ENCODE measurements around the gene TMPRSS11B.

The TMPRSS11B gene

DNA sequence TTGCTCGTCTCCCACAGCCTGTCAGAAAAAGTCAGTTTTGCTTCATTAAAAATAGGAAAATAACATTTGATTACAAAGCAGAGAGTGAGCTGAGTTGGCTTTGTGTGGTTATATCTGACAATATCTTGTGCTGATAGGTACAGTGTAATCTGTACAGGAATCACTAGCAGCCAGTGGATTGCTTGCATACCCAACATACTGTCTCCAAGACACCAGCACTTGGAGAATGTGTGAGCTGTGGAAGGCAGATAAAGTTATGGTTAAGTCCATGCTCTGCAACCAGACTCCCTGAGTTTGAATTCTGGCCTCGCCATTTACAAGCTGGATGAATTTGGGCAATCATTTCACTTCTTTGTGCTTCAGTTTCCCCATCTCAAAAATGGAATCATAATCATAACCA, 58.3 kb downstream of the TMPRSS11B start:
- TF ChIP-seq, protein P1, sequence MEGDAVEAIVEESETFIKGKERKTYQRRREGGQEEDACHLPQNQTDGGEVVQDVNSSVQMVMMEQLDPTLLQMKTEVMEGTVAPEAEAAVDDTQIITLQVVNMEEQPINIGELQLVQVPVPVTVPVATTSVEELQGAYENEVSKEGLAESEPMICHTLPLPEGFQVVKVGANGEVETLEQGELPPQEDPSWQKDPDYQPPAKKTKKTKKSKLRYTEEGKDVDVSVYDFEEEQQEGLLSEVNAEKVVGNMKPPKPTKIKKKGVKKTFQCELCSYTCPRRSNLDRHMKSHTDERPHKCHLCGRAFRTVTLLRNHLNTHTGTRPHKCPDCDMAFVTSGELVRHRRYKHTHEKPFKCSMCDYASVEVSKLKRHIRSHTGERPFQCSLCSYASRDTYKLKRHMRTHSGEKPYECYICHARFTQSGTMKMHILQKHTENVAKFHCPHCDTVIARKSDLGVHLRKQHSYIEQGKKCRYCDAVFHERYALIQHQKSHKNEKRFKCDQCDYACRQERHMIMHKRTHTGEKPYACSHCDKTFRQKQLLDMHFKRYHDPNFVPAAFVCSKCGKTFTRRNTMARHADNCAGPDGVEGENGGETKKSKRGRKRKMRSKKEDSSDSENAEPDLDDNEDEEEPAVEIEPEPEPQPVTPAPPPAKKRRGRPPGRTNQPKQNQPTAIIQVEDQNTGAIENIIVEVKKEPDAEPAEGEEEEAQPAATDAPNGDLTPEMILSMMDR (IDR thresholded peaks at IDR 0.05; ENCODE audit: low read depth, low read length) = no peak
- in situ Hi-C loops (cut with HindIII; ENCODE audit: low sequenced_read_pairs) = no loop called here
- no peak for DNase-seq (ENCODE audit: low read depth, low spot score)
- H3K4me3 ChIP-seq (ENCODE audit: low read depth, low read length) = no peak overlapping the region

DNA sequence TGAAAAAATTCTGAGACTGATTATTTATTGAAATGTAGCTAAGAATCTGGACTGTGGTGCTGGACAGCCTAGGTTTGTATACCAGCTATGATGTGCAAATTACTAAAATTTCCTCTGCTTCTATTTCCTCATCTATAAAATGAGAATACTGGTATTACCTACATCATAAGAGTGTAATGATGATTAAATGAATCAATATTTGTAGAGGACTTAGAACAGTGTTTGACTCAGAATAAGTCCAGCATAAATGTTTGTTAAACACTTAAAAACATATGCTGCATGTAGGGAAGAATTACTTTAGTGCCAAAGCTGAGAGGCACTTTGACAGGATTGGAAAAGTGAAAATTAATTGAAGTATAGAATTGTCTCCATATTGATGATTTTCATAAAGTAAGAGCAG, 60.6 kb downstream of the TMPRSS11B start:
- DNase-seq (ENCODE audit: low read depth, low spot score) = no peak
- in situ Hi-C loops (cut with HindIII; ENCODE audit: low sequenced_read_pairs) = no loop called here
- TF ChIP-seq, protein P1 (IDR thresholded peaks at IDR 0.05; ENCODE audit: low read depth, low read length) = no peak
- H3K4me3 ChIP-seq (ENCODE audit: low read depth, low read length) = no peak overlapping the region

DNA sequence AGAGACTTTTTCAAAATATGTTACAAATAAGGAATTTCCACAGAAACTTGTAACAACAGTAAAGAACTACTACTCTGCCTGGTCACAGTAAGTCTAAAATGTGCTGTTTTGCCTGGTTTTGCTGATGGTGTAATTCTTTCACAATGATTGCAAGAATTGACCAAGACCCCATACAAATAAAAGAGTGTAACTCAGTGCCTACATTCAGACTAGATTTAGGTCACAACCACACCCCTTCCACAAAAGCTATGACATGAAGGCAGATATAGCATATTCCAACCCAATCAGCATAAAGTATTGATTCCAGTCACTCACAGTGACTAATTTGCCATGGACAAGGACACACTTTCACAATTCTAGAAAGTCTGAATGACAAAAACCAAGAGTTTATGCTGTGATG, 62.1 kb downstream of the TMPRSS11B start:
- TF ChIP-seq, protein P1 (IDR thresholded peaks at IDR 0.05; ENCODE audit: low read depth, low read length) = no peak
- H3K4me3 ChIP-seq (ENCODE audit: low read depth, low read length) = no peak overlapping the region
- DNase-seq (ENCODE audit: low read depth, low spot score) = no peak
- in situ Hi-C loops (cut with HindIII; ENCODE audit: low sequenced_read_pairs) = no loop called here

DNA sequence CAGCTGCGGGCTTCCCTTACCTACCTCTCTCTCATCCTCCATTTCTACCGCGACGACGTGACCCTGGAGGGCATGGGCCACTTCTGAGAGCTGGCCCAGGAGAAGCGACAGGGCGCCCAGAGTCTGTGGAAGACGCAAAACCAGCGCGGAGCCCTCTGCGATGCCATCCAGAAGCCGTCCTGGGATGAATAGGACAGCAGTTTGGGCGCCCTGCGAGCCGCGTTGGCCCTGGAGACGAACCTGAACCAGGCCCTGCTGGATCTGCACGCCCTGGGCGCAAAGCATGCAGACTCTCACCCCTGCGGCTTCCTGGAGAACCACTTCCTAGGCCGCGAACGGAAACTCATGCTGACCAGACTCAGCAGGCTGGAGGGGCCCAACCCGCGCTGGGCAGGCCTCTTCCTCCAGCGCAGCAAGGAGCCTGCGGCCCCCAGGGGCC, 63.1 kb downstream of the TMPRSS11B start:
- in situ Hi-C loops (cut with HindIII; ENCODE audit: low sequenced_read_pairs) = no loop called here
- H3K4me3 ChIP-seq (ENCODE audit: low read depth, low read length) = no peak overlapping the region
- TF ChIP-seq, protein P1 (IDR thresholded peaks at IDR 0.05; ENCODE audit: low read depth, low read length) = no peak
- no peak for DNase-seq (ENCODE audit: low read depth, low spot score)

DNA sequence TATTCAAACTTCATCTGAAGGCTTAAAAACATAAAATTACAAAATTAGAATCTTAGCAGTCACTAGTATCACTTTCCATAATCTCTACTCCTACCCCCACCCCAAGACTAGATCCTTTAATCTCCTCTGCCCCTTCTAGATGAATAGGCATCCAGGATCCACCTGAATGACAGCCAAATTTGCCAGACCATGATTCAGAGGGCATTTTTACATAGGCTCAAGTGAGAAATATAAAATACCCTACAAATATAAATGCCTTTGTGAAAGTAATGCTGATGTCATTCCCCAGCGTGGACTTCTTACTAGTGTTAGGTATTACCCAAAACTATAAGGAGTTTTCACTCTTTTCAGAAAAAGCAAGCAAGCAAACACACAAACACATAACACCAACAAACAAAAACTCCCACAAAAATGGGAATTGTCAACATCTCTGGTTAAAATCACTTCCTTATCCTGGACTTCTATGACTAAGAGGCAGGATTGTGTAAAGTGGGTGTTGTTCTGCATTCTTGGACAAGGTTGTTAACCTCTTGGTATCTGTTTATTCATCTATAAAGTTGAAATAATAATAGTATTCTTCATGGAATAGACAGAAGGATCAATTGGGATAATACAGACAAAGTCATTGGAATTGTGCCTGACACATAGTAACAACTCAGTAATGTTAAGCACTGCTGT, 64.5 kb downstream of the TMPRSS11B start:
- TF ChIP-seq, protein P1 (IDR thresholded peaks at IDR 0.05; ENCODE audit: low read depth, low read length) = no peak
- in situ Hi-C loops (cut with HindIII; ENCODE audit: low sequenced_read_pairs) = no loop called here
- DNase-seq (ENCODE audit: low read depth, low spot score) = peak; percentile 13
- H3K4me3 ChIP-seq (ENCODE audit: low read depth, low read length) = no peak overlapping the region

DNA sequence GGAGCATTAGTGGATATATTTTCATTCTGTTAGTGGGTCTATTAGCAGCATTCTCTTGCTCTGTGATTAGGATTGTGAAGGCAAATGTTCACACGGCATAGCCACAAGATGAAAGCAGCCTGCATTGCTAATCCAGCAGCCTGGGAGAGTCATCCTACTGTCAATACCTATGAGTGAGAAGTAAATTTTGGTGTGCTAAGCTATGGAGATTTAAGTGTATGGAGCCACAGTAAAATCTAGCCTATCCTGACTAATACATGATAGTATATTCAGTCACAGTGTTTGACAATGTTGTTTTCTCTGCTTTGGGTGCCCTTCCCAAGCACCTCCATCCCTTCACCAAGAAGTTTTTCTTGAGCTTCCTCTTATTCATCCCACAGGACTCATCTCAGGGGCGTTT, 68.6 kb downstream of the TMPRSS11B start:
- in situ Hi-C loops (cut with HindIII; ENCODE audit: low sequenced_read_pairs) = no loop called here
- H3K4me3 ChIP-seq (ENCODE audit: low read depth, low read length) = no peak overlapping the region
- no peak for DNase-seq (ENCODE audit: low read depth, low spot score)
- TF ChIP-seq, protein P1 (IDR thresholded peaks at IDR 0.05; ENCODE audit: low read depth, low read length) = no peak
